SKM-1 treated with dmso at 0.1 percent for 144 hours (cell line): ENCODE data around the gene GBP2.

Experiments used
- DNase-seq: peaks from one replicate; lab custom pipeline; 2025; ENCODE audit not compliant: unreplicated experiment; lab: John Stamatoyannopoulos, UW

The GBP2 gene

GRCh38 chr1:89068291-89068690 lies 57.6 kb downstream of the GBP2 start:
- no peak for DNase-seq

GRCh38 chr1:89065079-89065868 lies 60.6 kb downstream of the GBP2 start, which contains the start of gene GBP1:
Gene GBP1, minus strand, starts transcription at chr1:89065208. Its CDS starts 1,974 bp downstream, at chr1:89063234.
- no peak for DNase-seq

DNA sequence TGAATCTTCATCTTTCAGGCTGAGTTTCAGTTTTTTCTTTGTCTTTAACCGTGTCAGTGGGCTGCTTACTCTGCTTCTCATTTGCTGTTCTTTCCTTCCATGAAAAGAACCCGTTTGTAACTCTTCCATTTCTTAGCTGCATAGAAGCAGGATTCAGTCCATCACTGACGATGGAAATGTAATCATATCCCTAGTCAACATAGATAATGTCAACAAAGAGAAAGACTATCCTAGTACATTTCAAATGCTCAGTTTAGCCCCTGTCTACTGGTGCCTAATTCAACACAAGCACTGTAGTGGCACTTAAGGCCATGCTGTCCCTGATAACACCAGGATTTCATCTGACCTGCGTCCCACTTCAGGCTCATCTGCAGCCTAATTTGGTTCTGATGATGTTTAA lies 61.3 kb downstream of the GBP2 start:
- no peak for DNase-seq

GRCh38 chr1:89063094-89063493 lies 62.8 kb downstream of the GBP2 start:
- DNase-seq: no peak

DNA sequence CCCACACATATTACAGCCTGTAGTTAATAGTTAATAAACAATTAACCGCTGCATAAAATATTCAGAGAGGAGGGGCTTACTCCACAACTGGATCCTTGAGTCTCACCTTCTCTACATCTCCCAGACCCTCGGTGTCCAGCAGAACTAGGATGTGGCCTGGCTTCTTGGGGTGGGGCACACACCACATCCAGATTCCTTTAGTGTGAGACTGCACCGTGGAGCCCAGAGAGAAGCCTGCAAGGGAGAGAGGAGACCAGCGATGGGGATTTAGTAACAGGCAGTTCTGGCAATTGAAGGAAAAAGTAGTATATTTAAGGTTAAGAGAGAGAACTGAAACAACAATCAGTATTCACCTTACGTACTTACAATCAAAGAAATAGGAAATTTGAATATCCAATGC lies 65.8 kb downstream of the GBP2 start:
- DNase-seq: no peak
